HepG2 (cell line): Measurements from ENCODE around the gene GNAI2. TPM values are rescaled to one million over a fixed set of nuclear protein-coding genes. Genes with fewer than 3 reads are reported as not detected.

Experiments used
- BORCS8-MEF2B ChIP-seq: sonication (generic); formaldehyde crosslinking; IDR thresholded peaks from 2 replicates; pipeline ENCODE4 v1.8.0; 2022; ENCODE audit warnings: mild to moderate bottlenecking, missing genetic modification reagents
- CHCHD3 ChIP-seq: sonication (generic); formaldehyde crosslinking; IDR thresholded peaks from 2 replicates; pipeline ENCODE4 v1.8.0; 2022; ENCODE audit warnings: mild to moderate bottlenecking, missing genetic modification reagents, moderate library complexity
- FOXP1 ChIP-seq, 2 experiments: fragments of 450-650 bp in 1 of 2; IDR thresholded peaks; 2 replicates each; pipeline ENCODE4 v1.6.1; 2017 to 2018; ENCODE audit warnings: antibody characterized with exemption in 1 of 2
- HMGXB4 ChIP-seq, 2 experiments: sonication (generic) in 1 of 2; formaldehyde crosslinking in 1 of 2; IDR thresholded peaks; 2 replicates each; pipeline versions ENCODE4 v1.4.0 to v1.6.1; 2018 to 2020; ENCODE audit warnings: missing genetic modification reagents in 2 of 2, borderline replicate concordance in 1 of 2, low read depth in 1 of 2, mild to moderate bottlenecking in 1 of 2, missing biosample characterization in 1 of 2
- JUNB ChIP-seq: sonication (generic); formaldehyde crosslinking; IDR thresholded peaks from 2 replicates; pipeline ENCODE4 v1.8.0; 2022; ENCODE audit warnings: missing genetic modification reagents, mild to moderate bottlenecking, borderline replicate concordance
- MAZ ChIP-seq, 2 experiments: sonication (generic) in 1 of 2; formaldehyde crosslinking in 1 of 2; IDR thresholded peaks; 2 replicates each; pipeline versions ENCODE4 v1.5.0 to v1.6.1; 2012 to 2020; ENCODE audit warnings: low read depth in 2 of 2, mild to moderate bottlenecking in 2 of 2, borderline replicate concordance in 1 of 2, improper control_type of control experiment in 1 of 2, low read length in 1 of 2, missing genetic modification reagents in 1 of 2, moderate library complexity in 1 of 2
- PBX3 ChIP-seq: sonication (generic); formaldehyde crosslinking; IDR thresholded peaks from 2 replicates; pipeline ENCODE4 v1.8.1; 2023; ENCODE audit warnings: missing genetic modification reagents, inconsistent platforms, borderline replicate concordance
- RFXAP ChIP-seq: sonication (generic); formaldehyde crosslinking; IDR thresholded peaks from 2 replicates; pipeline ENCODE4 v1.4.0; 2020; ENCODE audit warnings: missing genetic modification reagents, borderline replicate concordance
- SALL1 ChIP-seq: sonication (generic); formaldehyde crosslinking; IDR thresholded peaks from 2 replicates; pipeline ENCODE4 v1.8.0; 2022; ENCODE audit warnings: mild to moderate bottlenecking, missing genetic modification reagents
- SMAD1 ChIP-seq: sonication (generic); formaldehyde crosslinking; IDR thresholded peaks from 2 replicates; pipeline ENCODE4 v1.4.0; 2020; ENCODE audit warnings: missing genetic modification reagents, low read depth, mild to moderate bottlenecking, borderline replicate concordance
- SOX5 ChIP-seq: IDR thresholded peaks from 2 replicates; pipeline ENCODE4 v1.6.1; 2016; ENCODE audit warnings: borderline replicate concordance
- ZFP37 ChIP-seq: sonication (generic); formaldehyde crosslinking; IDR thresholded peaks from 2 replicates; pipeline ENCODE4 v1.4.0; 2020; ENCODE audit warnings: missing genetic modification reagents, borderline replicate concordance
- ZFP90 ChIP-seq: sonication (generic); formaldehyde crosslinking; IDR thresholded peaks from 2 replicates; pipeline ENCODE4 v1.8.0; 2022; ENCODE audit warnings: missing genetic modification reagents, mild to moderate bottlenecking, inconsistent platforms, borderline replicate concordance
- ZNF230 ChIP-seq: sonication (generic); formaldehyde crosslinking; IDR thresholded peaks from 2 replicates; pipeline ENCODE4 v1.4.0; 2020; ENCODE audit warnings: mild to moderate bottlenecking, missing genetic modification reagents
- ZNF496 ChIP-seq: sonication (generic); formaldehyde crosslinking; IDR thresholded peaks from 2 replicates; pipeline ENCODE4 v1.8.1; 2023; ENCODE audit warnings: mild to moderate bottlenecking, moderate library complexity, missing genetic modification reagents; ENCODE audit not compliant: insufficient replicate concordance
- ZNF558 ChIP-seq: sonication (generic); formaldehyde crosslinking; IDR thresholded peaks from 2 replicates; pipeline ENCODE4 v1.9.0; 2022; ENCODE audit warnings: mild to moderate bottlenecking, missing genetic modification reagents, borderline replicate concordance
- ZNF562 ChIP-seq: sonication (generic); formaldehyde crosslinking; IDR thresholded peaks from 2 replicates; pipeline ENCODE4 v1.8.0; 2022; ENCODE audit warnings: missing genetic modification reagents, borderline replicate concordance
- polyA plus RNA-seq, 8 experiments: library from polyadenylated mRNA; depleted of rRNA in 3 of 8; stranded (reverse) in 7 of 8; unstranded in 1 of 8; fragments of >200 nt; fragmentation: Illumina TruSeq in 4 of 8; extraction: Trizol in 4 of 8; gene quantifications; 2 replicates each; pipeline versions ENCODE4 v1.2.1 to v1.2.3, GENCODE V29; 2011 to 2016; ENCODE audit warnings: low read depth in 4 of 8, missing spikeins in 1 of 8, mixed read lengths in 1 of 8; ENCODE audit not compliant: insufficient read depth in 1 of 8
- total RNA-seq, 5 experiments: library from RNA; depleted of rRNA; stranded (reverse); fragments of >200 nt; fragmentation: Illumina TruSeq; extraction: Trizol; gene quantifications; 2 replicates each; pipeline ENCODE4 v1.2.3, GENCODE V29; 2016; ENCODE audit warnings: low read depth in 1 of 5
- TF ChIP-seq, protein P1 (sequence below): IDR thresholded peaks from 2 replicates; pipeline ENCODE4 v1.6.1; 2012; ENCODE audit warnings: low read length, improper control_type of control experiment
- TF ChIP-seq, protein P2 (sequence below): sonication (generic); formaldehyde crosslinking; IDR thresholded peaks from 2 replicates; pipeline ENCODE4 v1.4.0; 2020; ENCODE audit warnings: mild to moderate bottlenecking, missing genetic modification reagents
- TF ChIP-seq, protein P3 (sequence below): sonication (generic); formaldehyde crosslinking; IDR thresholded peaks from 2 replicates; pipeline ENCODE4 v1.5.0; 2020; ENCODE audit warnings: missing genetic modification reagents

The GNAI2 gene
- total and polyA plus RNA-seq, 2 of the 13 experiments (the other 11 are each of a cell fraction or from before 2014, with no cell fraction given), result 51.1 to 66.2 TPM

- peak in 1 of 2 experiments; percentile 5; a peak in 1 of 4 replicates for TF ChIP-seq HMGXB4 (CRISPR knock-in tag; IDR thresholded peaks at IDR 0.05; ENCODE audit: borderline replicate concordance in 1 of 2, low read depth in 1 of 2)
- 0 out of 2 replicates have a peak, but pooled peaks have one; percentile 8 for TF ChIP-seq ZNF230
- TF ChIP-seq RFXAP (CRISPR knock-in tag), result peak; percentile 6; the same call in 1 of the 2 replicates
- TF ChIP-seq BORCS8-MEF2B, result no peak
- 0 out of 2 replicates have a peak, but pooled peaks have one; percentile 22 for TF ChIP-seq ZNF558
- TF ChIP-seq MAZ (IDR thresholded peaks at IDR 0.05; ENCODE audit: borderline replicate concordance, low read depth, low read length), result no peak
- 0 out of 2 replicates have a peak, but pooled peaks have one; percentile 6 for TF ChIP-seq MAZ (CRISPR knock-in tag; IDR thresholded peaks at IDR 0.05; ENCODE audit: low read depth)
- TF ChIP-seq FOXP1 (IDR thresholded peaks at IDR 0.05), result no peak
- no peak for TF ChIP-seq FOXP1 (CRISPR knock-in tag; IDR thresholded peaks at IDR 0.05)
- TF ChIP-seq, protein P1, sequence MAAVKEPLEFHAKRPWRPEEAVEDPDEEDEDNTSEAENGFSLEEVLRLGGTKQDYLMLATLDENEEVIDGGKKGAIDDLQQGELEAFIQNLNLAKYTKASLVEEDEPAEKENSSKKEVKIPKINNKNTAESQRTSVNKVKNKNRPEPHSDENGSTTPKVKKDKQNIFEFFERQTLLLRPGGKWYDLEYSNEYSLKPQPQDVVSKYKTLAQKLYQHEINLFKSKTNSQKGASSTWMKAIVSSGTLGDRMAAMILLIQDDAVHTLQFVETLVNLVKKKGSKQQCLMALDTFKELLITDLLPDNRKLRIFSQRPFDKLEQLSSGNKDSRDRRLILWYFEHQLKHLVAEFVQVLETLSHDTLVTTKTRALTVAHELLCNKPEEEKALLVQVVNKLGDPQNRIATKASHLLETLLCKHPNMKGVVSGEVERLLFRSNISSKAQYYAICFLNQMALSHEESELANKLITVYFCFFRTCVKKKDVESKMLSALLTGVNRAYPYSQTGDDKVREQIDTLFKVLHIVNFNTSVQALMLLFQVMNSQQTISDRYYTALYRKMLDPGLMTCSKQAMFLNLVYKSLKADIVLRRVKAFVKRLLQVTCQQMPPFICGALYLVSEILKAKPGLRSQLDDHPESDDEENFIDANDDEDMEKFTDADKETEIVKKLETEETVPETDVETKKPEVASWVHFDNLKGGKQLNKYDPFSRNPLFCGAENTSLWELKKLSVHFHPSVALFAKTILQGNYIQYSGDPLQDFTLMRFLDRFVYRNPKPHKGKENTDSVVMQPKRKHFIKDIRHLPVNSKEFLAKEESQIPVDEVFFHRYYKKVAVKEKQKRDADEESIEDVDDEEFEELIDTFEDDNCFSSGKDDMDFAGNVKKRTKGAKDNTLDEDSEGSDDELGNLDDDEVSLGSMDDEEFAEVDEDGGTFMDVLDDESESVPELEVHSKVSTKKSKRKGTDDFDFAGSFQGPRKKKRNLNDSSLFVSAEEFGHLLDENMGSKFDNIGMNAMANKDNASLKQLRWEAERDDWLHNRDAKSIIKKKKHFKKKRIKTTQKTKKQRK, result no peak
- no peak for TF ChIP-seq JUNB (CRISPR knock-in tag)
- 0 out of 2 replicates have a peak, but pooled peaks have one; percentile 1 for TF ChIP-seq SOX5
- no peak for TF ChIP-seq ZNF562
- TF ChIP-seq, protein P2, sequence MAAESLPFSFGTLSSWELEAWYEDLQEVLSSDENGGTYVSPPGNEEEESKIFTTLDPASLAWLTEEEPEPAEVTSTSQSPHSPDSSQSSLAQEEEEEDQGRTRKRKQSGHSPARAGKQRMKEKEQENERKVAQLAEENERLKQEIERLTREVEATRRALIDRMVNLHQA, result no peak
- no peak for TF ChIP-seq CHCHD3 (CRISPR knock-in tag)
- TF ChIP-seq ZNF496 (CRISPR knock-in tag), result no peak
- TF ChIP-seq SALL1 (CRISPR knock-in tag), result no peak; the same call in 1 of the 2 replicates
- TF ChIP-seq, protein P3, sequence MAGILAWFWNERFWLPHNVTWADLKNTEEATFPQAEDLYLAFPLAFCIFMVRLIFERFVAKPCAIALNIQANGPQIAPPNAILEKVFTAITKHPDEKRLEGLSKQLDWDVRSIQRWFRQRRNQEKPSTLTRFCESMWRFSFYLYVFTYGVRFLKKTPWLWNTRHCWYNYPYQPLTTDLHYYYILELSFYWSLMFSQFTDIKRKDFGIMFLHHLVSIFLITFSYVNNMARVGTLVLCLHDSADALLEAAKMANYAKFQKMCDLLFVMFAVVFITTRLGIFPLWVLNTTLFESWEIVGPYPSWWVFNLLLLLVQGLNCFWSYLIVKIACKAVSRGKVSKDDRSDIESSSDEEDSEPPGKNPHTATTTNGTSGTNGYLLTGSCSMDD (CRISPR knock-in tag), result no peak
- TF ChIP-seq SMAD1 (CRISPR knock-in tag), result 0 out of 2 replicates have a peak, but pooled peaks have one; percentile 7
- TF ChIP-seq ZFP37 (CRISPR knock-in tag), result no peak
- no peak for TF ChIP-seq PBX3 (CRISPR knock-in tag)
- 0 out of 2 replicates have a peak, but pooled peaks have one; percentile 6 for TF ChIP-seq ZFP90 (CRISPR knock-in tag)
Measured at GRCh38 chr3:50194903-50195500, 41.0 kb upstream of the GNAI2 start (continued).
